NCI-H460 (cell line): ENCODE measurements around the gene CA10. TPM values are rescaled to one million over a fixed set of nuclear protein-coding genes. Genes with fewer than 3 reads are reported as not detected.

Experiments used
- DNase-seq: peaks from one replicate; pipeline ENCODE4 v3.0.0-alpha.2; 2016; ENCODE audit warnings: low read depth; ENCODE audit errors: extremely low read depth
- total RNA-seq: library from RNA; depleted of rRNA; stranded (reverse); fragments of >200 nt; shearing (Covaris generic); gene quantifications from 2 replicates; pipeline ENCODE4 v1.2.3, GENCODE V29; 2014

CA10 gene
- total RNA-seq, 1 experiment from 2014 or later: not detected

- DNase-seq: no peak
Measured at GRCh38 chr17:51793686-51794085, 364.8 kb downstream of the CA10 start.

- DNase-seq: no peak
Measured at GRCh38 chr17:51778842-51779241, 379.7 kb downstream of the CA10 start.

- no peak for DNase-seq
Measured at GRCh38 chr17:51770027-51770759, 388.3 kb downstream of the CA10 start.

GRCh38 chr17:51769231-51769630 lies 389.3 kb downstream of the CA10 start:
- no peak for DNase-seq

GRCh38 chr17:51768706-51769105 lies 389.8 kb downstream of the CA10 start:
- no peak for DNase-seq

GRCh38 chr17:51767287-51767686 lies 391.2 kb downstream of the CA10 start:
- DNase-seq: no peak

GRCh38 chr17:51765282-51766135 lies 393.0 kb downstream of the CA10 start:
- DNase-seq: no peak

GRCh38 chr17:51764387-51764971 lies 394.0 kb downstream of the CA10 start:
- DNase-seq: peak; percentile 56

- DNase-seq: no peak
Measured at GRCh38 chr17:51763058-51763457, 395.5 kb downstream of the CA10 start.

- no peak for DNase-seq
Measured at GRCh38 chr17:51761105-51761504, 397.4 kb downstream of the CA10 start.

- no peak for DNase-seq
Measured at GRCh38 chr17:51759260-51759659, 399.3 kb downstream of the CA10 start.

GRCh38 chr17:51751072-51751471 lies 407.4 kb downstream of the CA10 start:
- DNase-seq: no peak

GRCh38 chr17:51748749-51749604 lies 409.5 kb downstream of the CA10 start:
- DNase-seq: no peak

GRCh38 chr17:51746421-51746820 lies 412.1 kb downstream of the CA10 start:
- DNase-seq: no peak

GRCh38 chr17:51745993-51746392 lies 412.5 kb downstream of the CA10 start:
- DNase-seq: no peak

GRCh38 chr17:51743477-51743876 lies 415.0 kb downstream of the CA10 start:
- DNase-seq: no peak

- no peak for DNase-seq
Measured at GRCh38 chr17:51742571-51742970, 415.9 kb downstream of the CA10 start.

GRCh38 chr17:51741458-51741857 lies 417.1 kb downstream of the CA10 start:
- DNase-seq: no peak

- no peak for DNase-seq
Measured at GRCh38 chr17:51740531-51740930, 418.0 kb downstream of the CA10 start.

- no peak for DNase-seq
Measured at GRCh38 chr17:51739245-51739886, 419.1 kb downstream of the CA10 start.
